ENCODE data around the gene SYP. TPM values are rescaled to one million over a fixed set of nuclear protein-coding genes. Genes with fewer than 3 reads are reported as not detected.

The SYP gene
- total RNA-seq, 1 donor from 2014 or later = under 0.01 TPM

DNA sequence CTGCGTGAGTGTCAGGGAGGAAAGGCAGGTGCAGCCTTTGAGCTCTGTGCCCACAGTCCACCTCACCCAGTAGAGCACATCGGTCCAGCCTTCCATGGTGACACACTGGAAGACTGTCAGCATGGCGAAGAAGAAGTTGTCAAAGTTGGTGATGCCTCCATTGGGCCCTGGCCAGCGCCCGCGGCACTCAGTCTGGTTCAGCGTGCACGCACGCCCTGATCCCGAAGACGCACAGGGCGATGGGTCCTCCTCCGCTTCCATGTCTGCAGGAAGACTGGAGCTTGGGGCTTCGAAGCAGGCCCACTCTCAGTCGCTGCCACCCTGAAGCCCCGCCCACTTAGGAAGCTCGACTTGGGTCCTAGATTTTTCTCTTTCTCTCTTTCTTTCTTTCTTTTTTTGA is 28.2 kb upstream of the SYP start:
- Histone ChIP-seq H3K4me3 (ENCODE audit: low read depth, low read length) (no peak overlapping the region), H3K36me3 (ENCODE audit: control insufficient read depth, insufficient read depth, low read length) (no peaks in the 10 kb centered on the region), H3K27me3 (ENCODE audit: control insufficient read depth, insufficient read depth, low read length) (no peaks in the 10 kb centered on the region)
- no peak for DNase-seq (ENCODE audit: low read depth)
- FAIRE-seq = no peak
- TF ChIP-seq, protein P1, sequence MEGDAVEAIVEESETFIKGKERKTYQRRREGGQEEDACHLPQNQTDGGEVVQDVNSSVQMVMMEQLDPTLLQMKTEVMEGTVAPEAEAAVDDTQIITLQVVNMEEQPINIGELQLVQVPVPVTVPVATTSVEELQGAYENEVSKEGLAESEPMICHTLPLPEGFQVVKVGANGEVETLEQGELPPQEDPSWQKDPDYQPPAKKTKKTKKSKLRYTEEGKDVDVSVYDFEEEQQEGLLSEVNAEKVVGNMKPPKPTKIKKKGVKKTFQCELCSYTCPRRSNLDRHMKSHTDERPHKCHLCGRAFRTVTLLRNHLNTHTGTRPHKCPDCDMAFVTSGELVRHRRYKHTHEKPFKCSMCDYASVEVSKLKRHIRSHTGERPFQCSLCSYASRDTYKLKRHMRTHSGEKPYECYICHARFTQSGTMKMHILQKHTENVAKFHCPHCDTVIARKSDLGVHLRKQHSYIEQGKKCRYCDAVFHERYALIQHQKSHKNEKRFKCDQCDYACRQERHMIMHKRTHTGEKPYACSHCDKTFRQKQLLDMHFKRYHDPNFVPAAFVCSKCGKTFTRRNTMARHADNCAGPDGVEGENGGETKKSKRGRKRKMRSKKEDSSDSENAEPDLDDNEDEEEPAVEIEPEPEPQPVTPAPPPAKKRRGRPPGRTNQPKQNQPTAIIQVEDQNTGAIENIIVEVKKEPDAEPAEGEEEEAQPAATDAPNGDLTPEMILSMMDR (IDR thresholded peaks at IDR 0.05; ENCODE audit: insufficient read depth, low read length, severe bottlenecking) = no peak

DNA sequence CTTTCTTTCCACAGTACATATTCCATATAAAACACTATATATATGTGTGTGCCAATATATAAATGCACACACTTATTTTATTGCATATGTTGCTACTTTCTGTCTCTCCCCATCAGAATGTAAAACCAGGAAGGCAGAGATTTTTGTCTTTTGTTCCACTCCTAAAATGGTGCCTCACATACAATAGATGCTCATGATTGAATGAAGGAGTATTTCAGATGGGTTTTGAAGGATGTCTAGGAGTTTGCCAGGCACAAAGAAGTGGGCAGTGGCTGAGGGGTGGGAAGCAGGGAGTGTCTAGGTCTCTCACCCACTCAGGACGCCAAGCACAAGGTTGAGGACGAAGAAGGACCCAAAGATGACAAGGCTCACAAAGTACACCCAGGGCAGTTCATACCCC is 27.7 kb upstream of the SYP start:
- Histone ChIP-seq H3K36me3 (ENCODE audit: control insufficient read depth, insufficient read depth, low read length) (no peaks in the 10 kb centered on the region), H3K4me3 (ENCODE audit: low read depth, low read length) (no peak overlapping the region), H3K27me3 (ENCODE audit: control insufficient read depth, insufficient read depth, low read length) (no peaks in the 10 kb centered on the region)
- no peak for DNase-seq (ENCODE audit: low read depth)
- no peak for FAIRE-seq
- TF ChIP-seq, protein P1 (IDR thresholded peaks at IDR 0.05; ENCODE audit: insufficient read depth, low read length, severe bottlenecking) = no peak

DNA sequence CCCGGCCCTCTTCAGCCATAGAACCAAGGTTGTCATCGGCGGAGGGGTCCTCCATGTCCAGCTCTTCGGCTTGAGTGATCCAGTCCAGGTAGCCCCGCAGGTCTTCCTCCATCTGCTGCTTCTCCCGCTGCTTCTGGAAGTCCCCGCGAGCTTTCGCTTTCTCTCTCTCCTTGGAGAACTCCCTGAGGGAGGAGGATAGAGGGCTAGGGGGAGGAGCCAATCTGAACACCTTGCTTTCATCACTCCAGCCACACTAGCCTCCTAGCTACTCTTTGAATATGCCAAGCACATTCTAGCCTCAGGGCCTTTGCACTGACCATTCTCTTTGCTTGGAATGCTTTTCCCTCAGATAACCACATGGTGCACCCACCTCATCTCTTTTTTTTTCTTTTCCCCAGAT is 27.0 kb upstream of the SYP start:
- FAIRE-seq = no peak
- no peak for DNase-seq (ENCODE audit: low read depth)
- Histone ChIP-seq H3K4me3 (ENCODE audit: low read depth, low read length) (no peak overlapping the region), H3K36me3 (ENCODE audit: control insufficient read depth, insufficient read depth, low read length) (no peaks in the 10 kb centered on the region), H3K27me3 (ENCODE audit: control insufficient read depth, insufficient read depth, low read length) (no peaks in the 10 kb centered on the region)
- TF ChIP-seq, protein P1 (IDR thresholded peaks at IDR 0.05; ENCODE audit: insufficient read depth, low read length, severe bottlenecking) = no peak

DNA sequence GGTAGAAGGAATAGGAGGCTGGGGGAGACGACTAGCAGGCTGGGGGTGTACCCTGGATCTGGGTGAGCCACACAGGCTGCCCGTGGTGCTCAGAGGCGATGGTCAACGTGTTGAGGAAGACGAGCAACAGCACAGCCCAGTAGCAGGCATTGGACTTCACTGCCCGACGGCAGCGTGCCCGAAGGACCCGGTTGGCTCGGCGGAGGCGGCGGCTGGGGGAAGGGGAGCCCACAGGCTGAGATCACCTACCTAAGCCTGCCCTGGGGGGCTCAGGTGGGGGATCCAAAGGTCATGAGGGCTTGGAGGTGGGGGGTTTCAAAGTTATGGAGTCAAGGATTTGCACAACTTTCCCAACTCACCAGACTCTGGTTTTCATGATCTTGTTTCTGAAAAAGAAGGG is 25.9 kb upstream of the SYP start:
- FAIRE-seq = no peak
- TF ChIP-seq, protein P1 (IDR thresholded peaks at IDR 0.05; ENCODE audit: insufficient read depth, low read length, severe bottlenecking) = no peak
- Histone ChIP-seq H3K4me3 (ENCODE audit: low read depth, low read length) (no peak overlapping the region), H3K36me3 (ENCODE audit: control insufficient read depth, insufficient read depth, low read length) (no peaks in the 10 kb centered on the region), H3K27me3 (ENCODE audit: control insufficient read depth, insufficient read depth, low read length) (no peaks in the 10 kb centered on the region)
- no peak for DNase-seq (ENCODE audit: low read depth)

DNA sequence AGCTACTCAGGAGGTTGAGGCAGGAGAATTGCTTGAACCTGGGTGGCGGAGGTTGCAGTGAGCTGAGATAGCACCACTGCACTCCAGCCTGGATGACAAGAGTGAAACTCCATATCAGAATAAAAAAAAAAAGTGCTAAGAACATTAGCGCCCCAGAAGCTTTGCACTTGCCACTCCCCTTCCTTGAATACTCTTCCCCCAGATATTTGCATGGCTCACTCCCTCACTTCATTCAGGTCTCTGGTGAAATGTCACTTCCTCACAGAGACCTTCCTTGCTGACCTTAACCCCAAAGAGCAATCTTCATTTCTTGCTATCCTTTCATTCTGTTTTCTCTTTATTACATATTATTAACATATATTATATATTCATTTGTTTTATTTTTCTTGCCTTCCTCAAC is 21.9 kb upstream of the SYP start:
- no peak for FAIRE-seq
- no peaks in the 10 kb centered on the region for H3K27me3 ChIP-seq (ENCODE audit: control insufficient read depth, insufficient read depth, low read length)
- H3K36me3 ChIP-seq (ENCODE audit: control insufficient read depth, insufficient read depth, low read length) = no peaks in the 10 kb centered on the region
- H3K4me3 ChIP-seq (ENCODE audit: low read depth, low read length) = no peak overlapping the region
- TF ChIP-seq, protein P1 (IDR thresholded peaks at IDR 0.05; ENCODE audit: insufficient read depth, low read length, severe bottlenecking) = no peak
- DNase-seq (ENCODE audit: low read depth) = no peak

DNA sequence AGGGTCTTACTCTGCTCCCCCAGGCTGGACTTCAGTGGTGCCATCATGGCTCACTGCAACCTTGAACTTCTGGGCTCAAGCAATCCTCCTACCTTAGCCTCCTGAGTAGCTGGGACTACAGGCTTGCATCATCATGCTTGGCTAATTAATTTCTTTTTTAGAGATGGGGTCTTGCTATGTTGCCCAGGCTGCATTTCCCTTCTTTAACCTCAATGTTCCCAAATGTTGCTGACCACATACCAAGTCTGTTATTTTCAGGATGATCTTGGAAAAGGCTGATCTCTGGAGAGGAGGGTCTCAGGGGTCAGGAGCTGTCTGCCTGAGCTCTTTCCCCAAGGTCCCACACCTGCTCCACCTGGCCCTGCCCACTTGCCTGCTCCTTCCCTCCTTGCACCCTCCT is 20.1 kb upstream of the SYP start:
- TF ChIP-seq, protein P1 (IDR thresholded peaks at IDR 0.05; ENCODE audit: insufficient read depth, low read length, severe bottlenecking) = no peak
- DNase-seq (ENCODE audit: low read depth) = no peak
- Histone ChIP-seq H3K27me3 (ENCODE audit: control insufficient read depth, insufficient read depth, low read length) (no peaks in the 10 kb centered on the region), H3K4me3 (ENCODE audit: low read depth, low read length) (no peak overlapping the region), H3K36me3 (ENCODE audit: control insufficient read depth, insufficient read depth, low read length) (no peaks in the 10 kb centered on the region)
- no peak for FAIRE-seq
